Forelimb muscle (tissue), 1 donor: ENCODE data around the gene KIF24. TPM values are rescaled to one million over a fixed set of nuclear protein-coding genes. Genes with fewer than 3 reads are reported as not detected.
A peak's percentile ranks its signal among the peaks of the same experiment; 100 is the strongest.
"Not testable (repeated sequence)": the region's sequence is repeated elsewhere in the genome, so short reads cannot be mapped to it uniquely, and the experiment has no call there.

Experiments
- DNase-seq: peaks from one replicate; pipeline ENCODE4 v3.0.0-alpha.2; 2013; ENCODE audit warnings: low read depth
- polyA plus RNA-seq: library from polyadenylated mRNA; unstranded; fragments of 120-200 nt; gene quantifications from one replicate; pipeline ENCODE4 v1.2.1, GENCODE V29; 2013; ENCODE audit not compliant: insufficient read length

The KIF24 gene
- polyA plus RNA-seq, 1 donor = 15.9 TPM

GRCh38 chr9:34366365-34366764, 37.3 kb upstream of the KIF24 start:
- DNase-seq = no peak

- no peak for DNase-seq
These were observed 36.2 kb upstream of the KIF24 start for GRCh38 chr9:34365282-34365681.

- no peak for DNase-seq
These were observed 34.7 kb upstream of the KIF24 start for GRCh38 chr9:34363619-34364351.

- DNase-seq = no peak
These were observed 33.6 kb upstream of the KIF24 start for GRCh38 chr9:34362614-34363214.

- DNase-seq = not testable (repeated sequence)
These were observed 23.9 kb upstream of the KIF24 start for GRCh38 chr9:34352957-34353356.

GRCh38 chr9:34352122-34352652, 23.1 kb upstream of the KIF24 start:
- DNase-seq = not testable (repeated sequence)

- DNase-seq = no peak
These were observed 20.3 kb upstream of the KIF24 start for GRCh38 chr9:34349324-34349723.

- no peak for DNase-seq
These were observed 18.7 kb upstream of the KIF24 start for GRCh38 chr9:34347800-34348158.

GRCh38 chr9:34346873-34347799, 18.1 kb upstream of the KIF24 start:
- no peak for DNase-seq

GRCh38 chr9:34343605-34344004, 14.5 kb upstream of the KIF24 start:
- no peak for DNase-seq

GRCh38 chr9:34343090-34343489, 14.0 kb upstream of the KIF24 start:
- DNase-seq = peak; percentile 72

GRCh38 chr9:34341659-34342295, 12.7 kb upstream of the KIF24 start:
- DNase-seq = no peak

GRCh38 chr9:34338665-34339385, 9.8 kb upstream of the KIF24 start:
- DNase-seq = no peak

- not testable (repeated sequence) for DNase-seq
These were observed 9.0 kb upstream of the KIF24 start for GRCh38 chr9:34338079-34338478.

GRCh38 chr9:34337403-34337802, 8.3 kb upstream of the KIF24 start:
- no peak for DNase-seq

GRCh38 chr9:34335376-34335775, 6.3 kb upstream of the KIF24 start:
- DNase-seq = no peak

- DNase-seq = no peak
These were observed 5.8 kb upstream of the KIF24 start for GRCh38 chr9:34334916-34335315.

GRCh38 chr9:34334337-34334824, 5.3 kb upstream of the KIF24 start:
- DNase-seq = no peak

- no peak for DNase-seq
These were observed 4.8 kb upstream of the KIF24 start for GRCh38 chr9:34333836-34334235.

GRCh38 chr9:34332076-34332964, 3.3 kb upstream of the KIF24 start:
- peak; percentile 36 for DNase-seq
